Prostate gland (tissue), 2 donors: Measurements from ENCODE around the gene PLA2G4F.
A peak's percentile ranks its signal among the peaks of the same experiment; 100 is the strongest.

Experiments
- POLR2AphosphoS5 ChIP-seq: sonication (generic); formaldehyde crosslinking; IDR thresholded peaks from one replicate; pipeline ENCODE4 v1.6.1; 2017; ENCODE audit warnings: antibody characterized with exemption
- TF ChIP-seq, protein P1 (sequence below), 4 experiments: fragments of 200-600 bp in 2 of 4; fragments of 450-650 bp in 2 of 4; sonication (generic) in 2 of 4; IDR thresholded peaks; 1 replicate in 3 of 4; 2 replicates in 1 of 4; pipeline ENCODE4 v1.5.1; 2016 to 2019; ENCODE audit warnings: antibody characterized with exemption in 4 of 4, mild to moderate bottlenecking in 2 of 4, moderate library complexity in 2 of 4

DNA sequence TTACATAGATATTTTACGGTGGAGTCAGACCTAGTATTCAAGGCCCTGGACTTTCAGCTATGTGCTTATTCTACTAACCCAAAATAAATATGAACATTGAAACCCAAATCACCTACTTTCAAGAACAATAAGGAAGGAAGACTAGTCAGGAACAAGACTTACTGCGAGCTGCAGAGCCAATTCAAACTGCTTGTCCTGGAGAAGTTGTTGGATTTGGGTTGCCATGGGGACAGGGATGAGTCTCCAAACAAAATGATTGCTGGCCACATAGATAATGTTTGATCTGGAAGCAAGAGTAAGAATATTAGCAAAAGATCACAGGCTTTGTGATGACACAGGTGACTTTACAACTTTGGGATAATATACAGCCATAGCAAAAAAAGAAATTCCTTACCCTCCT is 21.6 kb upstream of the PLA2G4F start:
- TF ChIP-seq, protein P1, sequence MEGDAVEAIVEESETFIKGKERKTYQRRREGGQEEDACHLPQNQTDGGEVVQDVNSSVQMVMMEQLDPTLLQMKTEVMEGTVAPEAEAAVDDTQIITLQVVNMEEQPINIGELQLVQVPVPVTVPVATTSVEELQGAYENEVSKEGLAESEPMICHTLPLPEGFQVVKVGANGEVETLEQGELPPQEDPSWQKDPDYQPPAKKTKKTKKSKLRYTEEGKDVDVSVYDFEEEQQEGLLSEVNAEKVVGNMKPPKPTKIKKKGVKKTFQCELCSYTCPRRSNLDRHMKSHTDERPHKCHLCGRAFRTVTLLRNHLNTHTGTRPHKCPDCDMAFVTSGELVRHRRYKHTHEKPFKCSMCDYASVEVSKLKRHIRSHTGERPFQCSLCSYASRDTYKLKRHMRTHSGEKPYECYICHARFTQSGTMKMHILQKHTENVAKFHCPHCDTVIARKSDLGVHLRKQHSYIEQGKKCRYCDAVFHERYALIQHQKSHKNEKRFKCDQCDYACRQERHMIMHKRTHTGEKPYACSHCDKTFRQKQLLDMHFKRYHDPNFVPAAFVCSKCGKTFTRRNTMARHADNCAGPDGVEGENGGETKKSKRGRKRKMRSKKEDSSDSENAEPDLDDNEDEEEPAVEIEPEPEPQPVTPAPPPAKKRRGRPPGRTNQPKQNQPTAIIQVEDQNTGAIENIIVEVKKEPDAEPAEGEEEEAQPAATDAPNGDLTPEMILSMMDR (IDR thresholded peaks at IDR 0.05) = no peak
- peak; percentile 65 for TF ChIP-seq POLR2AphosphoS5
